Measurements from ENCODE around the gene OTOA. TPM values are rescaled to one million over a fixed set of nuclear protein-coding genes. Genes with fewer than 3 reads are reported as not detected.

The OTOA gene
- total RNA-seq, 1 donor from 2014 or later, result 0.10 TPM

DNA sequence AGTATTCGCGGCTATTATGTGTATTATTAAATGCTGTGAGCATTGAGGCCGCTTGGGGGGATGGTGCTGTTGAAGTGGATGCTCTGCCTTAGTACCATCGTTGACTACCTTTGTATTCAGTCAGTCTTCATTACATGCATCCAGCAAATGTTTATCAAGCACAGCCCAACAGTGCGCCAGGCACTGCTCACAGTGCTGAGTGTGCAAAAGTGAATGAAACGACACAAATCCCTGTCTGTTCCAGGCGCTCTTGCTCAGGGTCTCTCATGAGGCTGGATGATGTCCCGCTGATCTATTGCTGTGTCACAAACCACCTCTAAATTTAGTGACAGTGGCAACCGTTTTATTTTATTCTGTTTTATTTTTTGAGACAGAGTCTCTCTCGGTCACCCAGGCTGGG lies 53.8 kb downstream of the OTOA start:
- Mint-ChIP-seq H3K4me1 (ENCODE audit: low read depth) (no peaks in the 10 kb centered on the region), H3K9me3 (ENCODE audit: low read depth) (no peaks in the 10 kb centered on the region), H3K4me3 (ENCODE audit: unreplicated experiment) (no peak overlapping the region), H3K27ac (ENCODE audit: unreplicated experiment) (no peak overlapping the region), H3K36me3 (ENCODE audit: low read depth) (no peaks in the 10 kb centered on the region), H3K27me3 (ENCODE audit: low read depth) (peaks cover 5% of the 10 kb centered on the region)
- no peak for DNase-seq (ENCODE audit: low spot score)
- TF ChIP-seq, protein P1, sequence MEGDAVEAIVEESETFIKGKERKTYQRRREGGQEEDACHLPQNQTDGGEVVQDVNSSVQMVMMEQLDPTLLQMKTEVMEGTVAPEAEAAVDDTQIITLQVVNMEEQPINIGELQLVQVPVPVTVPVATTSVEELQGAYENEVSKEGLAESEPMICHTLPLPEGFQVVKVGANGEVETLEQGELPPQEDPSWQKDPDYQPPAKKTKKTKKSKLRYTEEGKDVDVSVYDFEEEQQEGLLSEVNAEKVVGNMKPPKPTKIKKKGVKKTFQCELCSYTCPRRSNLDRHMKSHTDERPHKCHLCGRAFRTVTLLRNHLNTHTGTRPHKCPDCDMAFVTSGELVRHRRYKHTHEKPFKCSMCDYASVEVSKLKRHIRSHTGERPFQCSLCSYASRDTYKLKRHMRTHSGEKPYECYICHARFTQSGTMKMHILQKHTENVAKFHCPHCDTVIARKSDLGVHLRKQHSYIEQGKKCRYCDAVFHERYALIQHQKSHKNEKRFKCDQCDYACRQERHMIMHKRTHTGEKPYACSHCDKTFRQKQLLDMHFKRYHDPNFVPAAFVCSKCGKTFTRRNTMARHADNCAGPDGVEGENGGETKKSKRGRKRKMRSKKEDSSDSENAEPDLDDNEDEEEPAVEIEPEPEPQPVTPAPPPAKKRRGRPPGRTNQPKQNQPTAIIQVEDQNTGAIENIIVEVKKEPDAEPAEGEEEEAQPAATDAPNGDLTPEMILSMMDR (IDR thresholded peaks at IDR 0.05), result no peak

- DNase-seq (ENCODE audit: low spot score), result no peak
- Mint-ChIP-seq H3K27ac (ENCODE audit: unreplicated experiment) (no peak overlapping the region), H3K9me3 (ENCODE audit: low read depth) (no peaks in the 10 kb centered on the region), H3K36me3 (ENCODE audit: low read depth) (no peaks in the 10 kb centered on the region), H3K4me1 (ENCODE audit: low read depth) (no peaks in the 10 kb centered on the region), H3K27me3 (ENCODE audit: low read depth) (peaks cover 4% of the 10 kb centered on the region), H3K4me3 (ENCODE audit: unreplicated experiment) (no peak overlapping the region)
- TF ChIP-seq, protein P1 (IDR thresholded peaks at IDR 0.05), result no peak
Measured at GRCh38 chr16:21719283-21719682, 55.5 kb downstream of the OTOA start.

DNA sequence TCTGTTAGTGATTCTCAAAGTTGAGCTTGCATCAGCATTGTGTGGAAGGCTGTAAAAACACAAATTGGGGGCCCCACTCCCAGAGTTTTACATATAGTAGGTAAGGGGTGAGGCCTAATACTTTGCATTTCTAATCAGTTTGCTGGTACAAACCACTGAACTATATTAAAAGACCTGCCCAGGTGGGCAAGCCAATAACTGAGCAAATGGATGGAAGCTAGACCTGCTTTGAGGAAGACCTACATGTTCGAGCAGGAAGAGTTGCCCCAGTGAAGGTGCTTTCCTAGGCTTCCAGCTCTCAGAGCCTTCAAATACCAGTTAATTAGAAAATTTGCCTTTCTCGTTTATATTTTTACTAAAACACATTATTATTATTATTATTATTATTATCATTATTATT lies 56.8 kb downstream of the OTOA start:
- Mint-ChIP-seq H3K27ac (ENCODE audit: unreplicated experiment) (no peak overlapping the region), H3K4me3 (ENCODE audit: unreplicated experiment) (no peak overlapping the region), H3K9me3 (ENCODE audit: low read depth) (no peaks in the 10 kb centered on the region), H3K4me1 (ENCODE audit: low read depth) (no peaks in the 10 kb centered on the region), H3K36me3 (ENCODE audit: low read depth) (no peaks in the 10 kb centered on the region), H3K27me3 (ENCODE audit: low read depth) (peaks cover 7% of the 10 kb centered on the region)
- TF ChIP-seq, protein P1 (IDR thresholded peaks at IDR 0.05), result no peak
- DNase-seq (ENCODE audit: low spot score), result no peak

DNA sequence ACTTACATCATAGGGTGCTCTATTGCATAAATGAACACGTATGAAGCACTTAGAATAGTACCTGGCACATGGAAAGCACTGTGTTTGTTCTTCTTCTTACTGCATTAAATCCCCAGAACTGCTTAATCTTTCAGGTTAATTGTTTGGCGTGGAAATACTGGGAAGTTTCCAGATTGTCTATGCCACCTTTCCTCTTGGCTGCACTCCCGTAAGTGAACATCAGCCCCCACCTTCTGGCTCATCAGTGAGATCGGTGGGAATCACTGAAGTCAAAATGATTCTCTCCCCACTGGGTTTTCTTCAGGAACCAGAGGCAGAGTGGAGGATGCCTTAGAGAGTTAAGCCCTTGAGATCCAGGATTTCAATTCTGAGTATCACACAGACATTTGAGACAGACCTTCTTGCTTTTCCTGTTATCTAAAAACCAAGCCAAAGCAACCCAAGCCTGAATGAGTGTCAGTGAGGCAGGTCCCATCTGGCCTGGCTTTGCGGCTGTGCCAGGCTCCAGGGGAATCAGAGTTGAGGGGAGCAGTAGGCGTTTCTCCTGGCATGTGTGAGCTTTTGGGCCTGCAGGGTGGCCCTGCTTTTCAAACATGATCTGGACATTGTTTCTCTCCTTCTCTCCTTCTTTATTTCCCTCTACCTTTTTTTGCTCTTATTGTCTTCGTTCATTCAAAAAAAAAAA lies 59.1 kb downstream of the OTOA start:
- Mint-ChIP-seq H3K27me3 (ENCODE audit: low read depth) (peaks cover 5% of the 10 kb centered on the region), H3K27ac (ENCODE audit: unreplicated experiment) (no peak overlapping the region), H3K36me3 (ENCODE audit: low read depth) (no peaks in the 10 kb centered on the region), H3K9me3 (ENCODE audit: low read depth) (no peaks in the 10 kb centered on the region), H3K4me1 (ENCODE audit: low read depth) (no peaks in the 10 kb centered on the region), H3K4me3 (ENCODE audit: unreplicated experiment) (no peak overlapping the region)
- TF ChIP-seq, protein P1 (IDR thresholded peaks at IDR 0.05), result no peak
- no peak for DNase-seq (ENCODE audit: low spot score)

DNA sequence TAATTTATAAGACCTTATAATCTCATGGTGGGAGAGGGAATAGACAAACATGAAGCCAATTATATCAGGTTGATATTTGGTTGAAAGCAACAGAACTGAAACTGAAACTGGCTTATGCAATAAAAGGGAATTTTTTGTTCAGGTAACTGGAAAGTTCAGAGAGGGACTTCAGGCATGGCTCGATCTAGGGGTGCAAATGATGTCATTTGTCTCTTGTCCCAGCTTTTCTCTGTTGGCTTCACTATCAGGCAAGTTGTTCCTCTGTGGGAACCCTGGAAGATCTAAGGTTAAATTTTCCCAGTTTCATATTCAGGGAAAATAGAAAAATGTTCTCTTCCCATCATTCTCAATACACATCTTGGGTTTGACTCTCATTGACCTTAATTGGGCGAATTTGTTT lies 59.8 kb downstream of the OTOA start:
- DNase-seq (ENCODE audit: low spot score), result no peak
- Mint-ChIP-seq H3K36me3 (ENCODE audit: low read depth) (no peaks in the 10 kb centered on the region), H3K4me3 (ENCODE audit: unreplicated experiment) (no peak overlapping the region), H3K27ac (ENCODE audit: unreplicated experiment) (no peak overlapping the region), H3K9me3 (ENCODE audit: low read depth) (no peaks in the 10 kb centered on the region), H3K27me3 (ENCODE audit: low read depth) (peaks cover 5% of the 10 kb centered on the region), H3K4me1 (ENCODE audit: low read depth) (no peaks in the 10 kb centered on the region)
- TF ChIP-seq, protein P1 (IDR thresholded peaks at IDR 0.05), result no peak

All from chondrocyte (in vitro differentiated cells).